ENCODE results near the gene POU2F2. TPM values are rescaled to one million over a fixed set of nuclear protein-coding genes. Genes with fewer than 3 reads are reported as not detected.

Gene POU2F2
- total and polyA plus RNA-seq, 9 donors = 0.52 to 4.3 (median 1.2) TPM; not detected in 1

GRCh38 chr19:42176649-42176989, 44.4 kb upstream of the POU2F2 start:
- intact Hi-C loops (cut with DNase I) = no loop called here
- no peak overlapping the region for H3K27ac ChIP-seq
- no peaks in the 10 kb centered on the region for H3K4me1 ChIP-seq (ENCODE audit: insufficient read depth)
- peak in 1 of 5 donors; percentile 30 for DNase-seq
- WGBS, 3 donors = 0 to 1% (median 1%) methylated on average over 27 to 31 of the region's 31 CpGs
- H3K4me3 ChIP-seq = peak overlapping the region; percentile 33
- H3K36me3 ChIP-seq = no peaks in the 10 kb centered on the region
- no peaks in the 10 kb centered on the region for H3K9me3 ChIP-seq
- no peak for TF ChIP-seq POLR2A (IDR thresholded peaks at IDR 0.05)
- TF ChIP-seq EP300 (IDR thresholded peaks at IDR 0.05) = no peak
- TF ChIP-seq CTCF (IDR thresholded peaks at IDR 0.05) = no peak
- H3K27me3 ChIP-seq = no peaks in the 10 kb centered on the region

- Histone ChIP-seq H3K36me3 (no peaks in the 10 kb centered on the region), H3K4me3 (peak overlapping the region; percentile 33), H3K27me3 (no peaks in the 10 kb centered on the region), H3K27ac (no peak overlapping the region), H3K4me1 (ENCODE audit: insufficient read depth) (no peaks in the 10 kb centered on the region), H3K9me3 (no peaks in the 10 kb centered on the region)
- TF ChIP-seq POLR2A (IDR thresholded peaks at IDR 0.05) (no peak), EP300 (IDR thresholded peaks at IDR 0.05) (no peak), CTCF (IDR thresholded peaks at IDR 0.05) (no peak)
- intact Hi-C loops (cut with DNase I) = no loop called here
- WGBS, 3 donors = 0 to 2% (median 1%) methylated on average over 34 of the region's 34 CpGs
- peak in 1 of 5 donors; percentile 26 for DNase-seq
These were observed 43.9 kb upstream of the POU2F2 start for GRCh38 chr19:42175952-42176648.

GRCh38 chr19:42174958-42175734, 42.9 kb upstream of the POU2F2 start:
- Histone ChIP-seq H3K4me1 (ENCODE audit: insufficient read depth) (no peaks in the 10 kb centered on the region), H3K36me3 (no peaks in the 10 kb centered on the region), H3K4me3 (no peak overlapping the region), H3K9me3 (no peaks in the 10 kb centered on the region), H3K27me3 (no peaks in the 10 kb centered on the region), H3K27ac (no peak overlapping the region)
- intact Hi-C loops (cut with DNase I) = no loop called here
- TF ChIP-seq EP300 (IDR thresholded peaks at IDR 0.05) (no peak), POLR2A (IDR thresholded peaks at IDR 0.05) (no peak), CTCF (IDR thresholded peaks at IDR 0.05) (no peak)
- 28 to 34% (median 29%) methylated on average over 6 of the region's 6 CpGs for WGBS, 3 donors
- DNase-seq = no peak

- no peak for DNase-seq
- Histone ChIP-seq H3K27ac (no peak overlapping the region), H3K36me3 (no peaks in the 10 kb centered on the region), H3K4me1 (ENCODE audit: insufficient read depth) (no peaks in the 10 kb centered on the region), H3K9me3 (no peaks in the 10 kb centered on the region), H3K4me3 (no peak overlapping the region), H3K27me3 (no peaks in the 10 kb centered on the region)
- WGBS, 3 donors = 80 to 82% (median 81%) methylated on average over 11 of the region's 11 CpGs
- no peak for TF ChIP-seq POLR2A (IDR thresholded peaks at IDR 0.05)
- TF ChIP-seq CTCF (IDR thresholded peaks at IDR 0.05) = no peak
- no peak for TF ChIP-seq EP300 (IDR thresholded peaks at IDR 0.05)
- intact Hi-C loops (cut with DNase I) = no loop called here
These were observed 41.9 kb upstream of the POU2F2 start for GRCh38 chr19:42174188-42174587.
